ENCODE results near the gene ZNF892. TPM values are rescaled to one million over a fixed set of nuclear protein-coding genes. Genes with fewer than 3 reads are reported as not detected.
A peak's percentile ranks its signal among the peaks of the same experiment; 100 is the strongest.

ZNF892 gene
- total and polyA plus RNA-seq, 2 of the 13 experiments (the other 11 are each of a cell fraction or from before 2014, with no cell fraction given), result not detected

DNA sequence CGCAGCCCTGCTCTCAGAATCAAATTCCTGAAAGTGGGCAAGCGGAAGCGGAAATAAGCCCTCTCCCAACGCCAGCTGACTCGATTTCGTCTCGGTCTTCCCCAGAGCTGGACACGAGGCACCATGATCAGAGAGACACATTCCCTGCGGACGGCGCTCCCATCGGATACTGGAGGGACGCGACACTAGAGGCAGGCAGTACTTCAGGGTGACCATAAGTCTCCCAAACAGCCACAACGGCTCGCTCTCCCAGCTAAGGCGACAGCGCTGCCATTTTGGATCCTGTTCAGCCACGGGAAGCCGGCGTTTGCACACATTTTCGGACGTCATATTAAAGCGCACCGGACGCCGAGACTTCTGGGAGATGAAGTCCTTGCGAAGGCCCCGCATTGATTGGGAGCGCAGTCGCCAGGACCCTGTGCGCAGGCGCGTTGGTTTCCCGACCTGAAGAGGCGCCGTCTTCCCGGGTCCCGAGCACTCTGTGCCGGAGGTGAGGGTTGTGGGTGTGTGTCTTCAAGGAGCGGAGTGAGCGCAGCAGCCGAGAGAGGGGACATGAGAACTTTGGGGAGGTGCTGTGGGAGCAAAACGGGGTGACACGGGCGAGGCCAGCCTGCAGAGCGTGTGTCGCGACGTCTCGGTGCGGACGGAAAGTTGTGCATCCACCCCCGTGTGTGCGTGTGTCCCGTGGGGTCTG, 41.8 kb upstream of the ZNF892 start, which contains the start of gene ZNF2 (continued):
- TF ChIP-seq, protein P1, sequence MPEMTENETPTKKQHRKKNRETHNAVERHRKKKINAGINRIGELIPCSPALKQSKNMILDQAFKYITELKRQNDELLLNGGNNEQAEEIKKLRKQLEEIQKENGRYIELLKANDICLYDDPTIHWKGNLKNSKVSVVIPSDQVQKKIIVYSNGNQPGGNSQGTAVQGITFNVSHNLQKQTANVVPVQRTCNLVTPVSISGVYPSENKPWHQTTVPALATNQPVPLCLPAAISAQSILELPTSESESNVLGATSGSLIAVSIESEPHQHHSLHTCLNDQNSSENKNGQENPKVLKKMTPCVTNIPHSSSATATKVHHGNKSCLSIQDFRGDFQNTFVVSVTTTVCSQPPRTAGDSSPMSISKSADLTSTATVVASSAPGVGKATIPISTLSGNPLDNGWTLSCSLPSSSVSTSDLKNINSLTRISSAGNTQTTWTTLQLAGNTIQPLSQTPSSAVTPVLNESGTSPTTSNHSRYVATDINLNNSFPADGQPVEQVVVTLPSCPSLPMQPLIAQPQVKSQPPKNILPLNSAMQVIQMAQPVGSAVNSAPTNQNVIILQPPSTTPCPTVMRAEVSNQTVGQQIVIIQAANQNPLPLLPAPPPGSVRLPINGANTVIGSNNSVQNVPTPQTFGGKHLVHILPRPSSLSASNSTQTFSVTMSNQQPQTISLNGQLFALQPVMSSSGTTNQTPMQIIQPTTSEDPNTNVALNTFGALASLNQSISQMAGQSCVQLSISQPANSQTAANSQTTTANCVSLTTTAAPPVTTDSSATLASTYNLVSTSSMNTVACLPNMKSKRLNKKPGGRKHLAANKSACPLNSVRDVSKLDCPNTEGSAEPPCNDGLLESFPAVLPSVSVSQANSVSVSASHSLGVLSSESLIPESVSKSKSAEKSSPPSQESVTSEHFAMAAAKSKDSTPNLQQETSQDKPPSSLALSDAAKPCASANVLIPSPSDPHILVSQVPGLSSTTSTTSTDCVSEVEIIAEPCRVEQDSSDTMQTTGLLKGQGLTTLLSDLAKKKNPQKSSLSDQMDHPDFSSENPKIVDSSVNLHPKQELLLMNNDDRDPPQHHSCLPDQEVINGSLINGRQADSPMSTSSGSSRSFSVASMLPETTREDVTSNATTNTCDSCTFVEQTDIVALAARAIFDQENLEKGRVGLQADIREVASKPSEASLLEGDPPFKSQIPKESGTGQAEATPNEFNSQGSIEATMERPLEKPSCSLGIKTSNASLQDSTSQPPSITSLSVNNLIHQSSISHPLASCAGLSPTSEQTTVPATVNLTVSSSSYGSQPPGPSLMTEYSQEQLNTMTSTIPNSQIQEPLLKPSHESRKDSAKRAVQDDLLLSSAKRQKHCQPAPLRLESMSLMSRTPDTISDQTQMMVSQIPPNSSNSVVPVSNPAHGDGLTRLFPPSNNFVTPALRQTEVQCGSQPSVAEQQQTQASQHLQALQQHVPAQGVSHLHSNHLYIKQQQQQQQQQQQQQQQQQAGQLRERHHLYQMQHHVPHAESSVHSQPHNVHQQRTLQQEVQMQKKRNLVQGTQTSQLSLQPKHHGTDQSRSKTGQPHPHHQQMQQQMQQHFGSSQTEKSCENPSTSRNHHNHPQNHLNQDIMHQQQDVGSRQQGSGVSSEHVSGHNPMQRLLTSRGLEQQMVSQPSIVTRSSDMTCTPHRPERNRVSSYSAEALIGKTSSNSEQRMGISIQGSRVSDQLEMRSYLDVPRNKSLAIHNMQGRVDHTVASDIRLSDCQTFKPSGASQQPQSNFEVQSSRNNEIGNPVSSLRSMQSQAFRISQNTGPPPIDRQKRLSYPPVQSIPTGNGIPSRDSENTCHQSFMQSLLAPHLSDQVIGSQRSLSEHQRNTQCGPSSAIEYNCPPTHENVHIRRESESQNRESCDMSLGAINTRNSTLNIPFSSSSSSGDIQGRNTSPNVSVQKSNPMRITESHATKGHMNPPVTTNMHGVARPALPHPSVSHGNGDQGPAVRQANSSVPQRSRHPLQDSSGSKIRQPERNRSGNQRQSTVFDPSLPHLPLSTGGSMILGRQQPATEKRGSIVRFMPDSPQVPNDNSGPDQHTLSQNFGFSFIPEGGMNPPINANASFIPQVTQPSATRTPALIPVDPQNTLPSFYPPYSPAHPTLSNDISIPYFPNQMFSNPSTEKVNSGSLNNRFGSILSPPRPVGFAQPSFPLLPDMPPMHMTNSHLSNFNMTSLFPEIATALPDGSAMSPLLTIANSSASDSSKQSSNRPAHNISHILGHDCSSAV (CRISPR knock-in tag; IDR thresholded peaks at IDR 0.05; ENCODE audit: borderline replicate concordance), result 0 out of 2 replicates have a peak, but pooled peaks have one; percentile 27
- TF ChIP-seq ZNF891 (CRISPR knock-in tag; IDR thresholded peaks at IDR 0.05) (peak; percentile 96), MIER2 (CRISPR knock-in tag; IDR thresholded peaks at IDR 0.05) (0 out of 2 replicates have a peak, but pooled peaks have one; percentile 66), FOXC1 (CRISPR knock-in tag; IDR thresholded peaks at IDR 0.05; ENCODE audit: borderline replicate concordance) (peak; percentile 88; the same call in 1 of the 2 replicates), ZNF383 (CRISPR knock-in tag; IDR thresholded peaks at IDR 0.05; ENCODE audit: borderline replicate concordance) (no peak), JDP2 (CRISPR knock-in tag; IDR thresholded peaks at IDR 0.05; ENCODE audit: borderline replicate concordance) (peak; percentile 56; the same call in 1 of the 2 replicates), GATAD1 (CRISPR knock-in tag; IDR thresholded peaks at IDR 0.05) (peak; percentile 99)
- TF ChIP-seq, protein P2, sequence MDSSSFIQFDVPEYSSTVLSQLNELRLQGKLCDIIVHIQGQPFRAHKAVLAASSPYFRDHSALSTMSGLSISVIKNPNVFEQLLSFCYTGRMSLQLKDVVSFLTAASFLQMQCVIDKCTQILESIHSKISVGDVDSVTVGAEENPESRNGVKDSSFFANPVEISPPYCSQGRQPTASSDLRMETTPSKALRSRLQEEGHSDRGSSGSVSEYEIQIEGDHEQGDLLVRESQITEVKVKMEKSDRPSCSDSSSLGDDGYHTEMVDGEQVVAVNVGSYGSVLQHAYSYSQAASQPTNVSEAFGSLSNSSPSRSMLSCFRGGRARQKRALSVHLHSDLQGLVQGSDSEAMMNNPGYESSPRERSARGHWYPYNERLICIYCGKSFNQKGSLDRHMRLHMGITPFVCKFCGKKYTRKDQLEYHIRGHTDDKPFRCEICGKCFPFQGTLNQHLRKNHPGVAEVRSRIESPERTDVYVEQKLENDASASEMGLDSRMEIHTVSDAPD (CRISPR knock-in tag; IDR thresholded peaks at IDR 0.05), result peak; percentile 38; the same call in 1 of the 2 replicates
- TF ChIP-seq, protein P3, sequence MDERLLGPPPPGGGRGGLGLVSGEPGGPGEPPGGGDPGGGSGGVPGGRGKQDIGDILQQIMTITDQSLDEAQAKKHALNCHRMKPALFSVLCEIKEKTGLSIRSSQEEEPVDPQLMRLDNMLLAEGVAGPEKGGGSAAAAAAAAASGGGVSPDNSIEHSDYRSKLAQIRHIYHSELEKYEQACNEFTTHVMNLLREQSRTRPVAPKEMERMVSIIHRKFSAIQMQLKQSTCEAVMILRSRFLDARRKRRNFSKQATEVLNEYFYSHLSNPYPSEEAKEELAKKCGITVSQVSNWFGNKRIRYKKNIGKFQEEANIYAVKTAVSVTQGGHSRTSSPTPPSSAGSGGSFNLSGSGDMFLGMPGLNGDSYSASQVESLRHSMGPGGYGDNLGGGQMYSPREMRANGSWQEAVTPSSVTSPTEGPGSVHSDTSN (CRISPR knock-in tag; IDR thresholded peaks at IDR 0.05), result no peak
- TF ChIP-seq, protein P4, sequence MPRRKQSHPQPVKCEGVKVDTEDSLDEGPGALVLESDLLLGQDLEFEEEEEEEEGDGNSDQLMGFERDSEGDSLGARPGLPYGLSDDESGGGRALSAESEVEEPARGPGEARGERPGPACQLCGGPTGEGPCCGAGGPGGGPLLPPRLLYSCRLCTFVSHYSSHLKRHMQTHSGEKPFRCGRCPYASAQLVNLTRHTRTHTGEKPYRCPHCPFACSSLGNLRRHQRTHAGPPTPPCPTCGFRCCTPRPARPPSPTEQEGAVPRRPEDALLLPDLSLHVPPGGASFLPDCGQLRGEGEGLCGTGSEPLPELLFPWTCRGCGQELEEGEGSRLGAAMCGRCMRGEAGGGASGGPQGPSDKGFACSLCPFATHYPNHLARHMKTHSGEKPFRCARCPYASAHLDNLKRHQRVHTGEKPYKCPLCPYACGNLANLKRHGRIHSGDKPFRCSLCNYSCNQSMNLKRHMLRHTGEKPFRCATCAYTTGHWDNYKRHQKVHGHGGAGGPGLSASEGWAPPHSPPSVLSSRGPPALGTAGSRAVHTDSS (CRISPR knock-in tag; conservative IDR thresholded peaks at IDR 0.05), result no peak; the same call in 1 of the 2 replicates
- TF ChIP-seq, protein P5, sequence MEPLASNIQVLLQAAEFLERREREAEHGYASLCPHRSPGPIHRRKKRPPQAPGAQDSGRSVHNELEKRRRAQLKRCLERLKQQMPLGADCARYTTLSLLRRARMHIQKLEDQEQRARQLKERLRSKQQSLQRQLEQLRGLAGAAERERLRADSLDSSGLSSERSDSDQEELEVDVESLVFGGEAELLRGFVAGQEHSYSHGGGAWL (CRISPR knock-in tag; IDR thresholded peaks at IDR 0.05), result peak; percentile 89
- TF ChIP-seq, protein P6, sequence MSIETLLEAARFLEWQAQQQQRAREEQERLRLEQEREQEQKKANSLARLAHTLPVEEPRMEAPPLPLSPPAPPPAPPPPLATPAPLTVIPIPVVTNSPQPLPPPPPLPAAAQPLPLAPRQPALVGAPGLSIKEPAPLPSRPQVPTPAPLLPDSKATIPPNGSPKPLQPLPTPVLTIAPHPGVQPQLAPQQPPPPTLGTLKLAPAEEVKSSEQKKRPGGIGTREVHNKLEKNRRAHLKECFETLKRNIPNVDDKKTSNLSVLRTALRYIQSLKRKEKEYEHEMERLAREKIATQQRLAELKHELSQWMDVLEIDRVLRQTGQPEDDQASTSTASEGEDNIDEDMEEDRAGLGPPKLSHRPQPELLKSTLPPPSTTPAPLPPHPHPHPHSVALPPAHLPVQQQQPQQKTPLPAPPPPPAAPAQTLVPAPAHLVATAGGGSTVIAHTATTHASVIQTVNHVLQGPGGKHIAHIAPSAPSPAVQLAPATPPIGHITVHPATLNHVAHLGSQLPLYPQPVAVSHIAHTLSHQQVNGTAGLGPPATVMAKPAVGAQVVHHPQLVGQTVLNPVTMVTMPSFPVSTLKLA (IDR thresholded peaks at IDR 0.05), result peak; percentile 62; the same call in 1 of the 2 replicates
